Spinal cord (tissue), 10 donors: Measurements from ENCODE around the gene USP8. TPM values are rescaled to one million over a fixed set of nuclear protein-coding genes. Genes with fewer than 3 reads are reported as not detected.
"Not testable (repeated sequence)": the region's sequence is repeated elsewhere in the genome, so short reads cannot be mapped to it uniquely, and the experiment has no call there.

Experiments
- DNase-seq, 6 donors: peaks; one replicate each; pipeline versions ENCODE4 v3.0.0 to v3.0.0-alpha.2; 2013 to 2015; ENCODE audit warnings: low spot score in 6 of 6, low read depth in 4 of 6
- H3K27ac ChIP-seq: one replicate; pipeline ENCODE4 v1.5.1; 2013; ENCODE audit warnings: low read depth, low read length, control low read depth
- H3K27me3 ChIP-seq: one replicate; pipeline ENCODE4 v1.6.1; 2013; ENCODE audit warnings: low read length; ENCODE audit not compliant: control insufficient read depth, insufficient read depth
- H3K36me3 ChIP-seq: one replicate; pipeline ENCODE4 v1.6.1; 2013; ENCODE audit warnings: low read length; ENCODE audit not compliant: control insufficient read depth, insufficient read depth
- H3K4me1 ChIP-seq: one replicate; pipeline ENCODE4 v1.6.1; 2013; ENCODE audit warnings: low read length; ENCODE audit not compliant: control insufficient read depth, insufficient read depth
- H3K4me3 ChIP-seq: one replicate; pipeline ENCODE4 v1.5.1; 2013; ENCODE audit warnings: low read depth, low read length, control low read depth
- H3K9me3 ChIP-seq: one replicate; pipeline ENCODE4 v1.6.1; 2013; ENCODE audit warnings: low read length; ENCODE audit not compliant: control insufficient read depth, insufficient read depth
- WGBS: methylation state at CpG from one replicate; pipeline ENCODE4 v1.1.5; 2013; ENCODE audit warnings: missing lambda C conversion rate; ENCODE audit not compliant: insufficient coverage; 5-methylcytosine and 5-hydroxymethylcytosine counted together
- polyA plus RNA-seq, 2 donors: library from polyadenylated mRNA; unstranded; fragments of 120-200 nt; gene quantifications; one replicate each; pipeline ENCODE4 v1.2.1, GENCODE V29; 2013; ENCODE audit not compliant: insufficient read length in 2 of 2
- total RNA-seq, 2 donors: library from RNA; depleted of rRNA in 1 of 2; stranded (reverse); fragments of 120-200 nt in 1 of 2; fragments of >200 nt in 1 of 2; gene quantifications; one replicate each; pipeline versions ENCODE4 v1.2.3 to v1.2.4, GENCODE V29; 2013 to 2014
- donor health status: healthy.

Gene USP8
- total and polyA plus RNA-seq, 4 donors, result 35.7 to 83.6 (median 55.6) TPM

GRCh38 chr15:50411870-50412269 lies 12.3 kb upstream of the USP8 start:
- DNase-seq, result no peak
- Histone ChIP-seq H3K4me1 (no peaks in the 10 kb centered on the region), H3K9me3 (no peaks in the 10 kb centered on the region), H3K36me3 (no peaks in the 10 kb centered on the region), H3K27me3 (no peaks in the 10 kb centered on the region), H3K4me3 (no peak overlapping the region), H3K27ac (no peak overlapping the region)
- WGBS, result no CpG with 5 or more reads among the region's 2 CpGs

GRCh38 chr15:50414624-50415023 lies 9.6 kb upstream of the USP8 start:
- H3K9me3 ChIP-seq, result no peaks in the 10 kb centered on the region
- WGBS, result 100% methylated on average over 1 of the region's 2 CpGs
- H3K27me3 ChIP-seq, result no peaks in the 10 kb centered on the region
- H3K4me1 ChIP-seq, result no peaks in the 10 kb centered on the region
- no peak overlapping the region for H3K4me3 ChIP-seq
- no peak overlapping the region for H3K27ac ChIP-seq
- H3K36me3 ChIP-seq, result no peaks in the 10 kb centered on the region
- no peak for DNase-seq

- no peaks in the 10 kb centered on the region for H3K4me1 ChIP-seq
- H3K27ac ChIP-seq, result no peak overlapping the region
- H3K36me3 ChIP-seq, result no peaks in the 10 kb centered on the region
- H3K4me3 ChIP-seq, result no peak overlapping the region
- no peaks in the 10 kb centered on the region for H3K9me3 ChIP-seq
- no peaks in the 10 kb centered on the region for H3K27me3 ChIP-seq
- WGBS, result no CpG with 5 or more reads among the region's 3 CpGs
- DNase-seq, result no peak
Observed at GRCh38 chr15:50415752-50416404, 8.3 kb upstream of the USP8 start.

- no peaks in the 10 kb centered on the region for H3K4me1 ChIP-seq
- no peaks in the 10 kb centered on the region for H3K27me3 ChIP-seq
- WGBS, result 69% methylated on average over 1 of the region's 1 CpG
- H3K4me3 ChIP-seq, result no peak overlapping the region
- no peaks in the 10 kb centered on the region for H3K36me3 ChIP-seq
- no peak overlapping the region for H3K27ac ChIP-seq
- no peak for DNase-seq
- no peaks in the 10 kb centered on the region for H3K9me3 ChIP-seq
Observed at GRCh38 chr15:50416890-50417289, 7.3 kb upstream of the USP8 start.

- Histone ChIP-seq H3K36me3 (no peaks in the 10 kb centered on the region), H3K27me3 (no peaks in the 10 kb centered on the region), H3K9me3 (no peaks in the 10 kb centered on the region), H3K4me1 (no peaks in the 10 kb centered on the region), H3K27ac (no peak overlapping the region), H3K4me3 (no peak overlapping the region)
- 92% methylated on average over 9 of the region's 9 CpGs for WGBS
- no peak for DNase-seq
Observed at GRCh38 chr15:50418041-50418583, 6.1 kb upstream of the USP8 start.

GRCh38 chr15:50425219-50425618 lies 1.0 kb downstream of the USP8 start:
- 0% methylated on average over 1 of the region's 5 CpGs for WGBS
- Histone ChIP-seq H3K27me3 (no peaks in the 10 kb centered on the region), H3K27ac (no peak overlapping the region), H3K4me3 (peak overlapping the region; percentile 96), H3K4me1 (peaks cover 11% of the 10 kb centered on the region), H3K9me3 (no peaks in the 10 kb centered on the region), H3K36me3 (no peaks in the 10 kb centered on the region)
- DNase-seq, result no peak

- not testable (repeated sequence) for H3K27me3 ChIP-seq, H3K27ac ChIP-seq, DNase-seq, H3K4me3 ChIP-seq, H3K9me3 ChIP-seq, H3K36me3 ChIP-seq
- WGBS, result 95% methylated on average over 10 of the region's 17 CpGs
- H3K4me1 ChIP-seq, result peaks cover 11% of the 10 kb centered on the region
Observed at GRCh38 chr15:50425678-50426246, 1.6 kb downstream of the USP8 start.

GRCh38 chr15:50426428-50426827 lies 2.2 kb downstream of the USP8 start:
- Histone ChIP-seq H3K27me3 (no peaks in the 10 kb centered on the region), H3K4me1 (peaks cover 11% of the 10 kb centered on the region), H3K9me3 (no peaks in the 10 kb centered on the region), H3K4me3 (no peak overlapping the region), H3K27ac (no peak overlapping the region), H3K36me3 (no peaks in the 10 kb centered on the region)
- WGBS, result 100% methylated on average over 2 of the region's 9 CpGs
- no peak for DNase-seq

- H3K9me3 ChIP-seq, result no peaks in the 10 kb centered on the region
- no peak overlapping the region for H3K4me3 ChIP-seq
- no peak overlapping the region for H3K27ac ChIP-seq
- H3K27me3 ChIP-seq, result no peaks in the 10 kb centered on the region
- no peaks in the 10 kb centered on the region for H3K36me3 ChIP-seq
- WGBS, result no CpG with 5 or more reads among the region's 1 CpG
- peak in 1 of 6 donors; percentile 2 for DNase-seq
- H3K4me1 ChIP-seq, result no peaks in the 10 kb centered on the region
Observed at GRCh38 chr15:50431204-50431603, 7.0 kb downstream of the USP8 start.

GRCh38 chr15:50432230-50432629 lies 8.0 kb downstream of the USP8 start:
- Histone ChIP-seq H3K27me3 (no peaks in the 10 kb centered on the region), H3K27ac (no peak overlapping the region), H3K4me3 (no peak overlapping the region), H3K36me3 (no peaks in the 10 kb centered on the region), H3K4me1 (no peaks in the 10 kb centered on the region), H3K9me3 (no peaks in the 10 kb centered on the region)
- no peak for DNase-seq
- WGBS, result no CpG with 5 or more reads among the region's 2 CpGs
